B cell (primary cell): ENCODE data around the gene PGBD4. TPM values are rescaled to one million over a fixed set of nuclear protein-coding genes. Genes with fewer than 3 reads are reported as not detected.

Source experiments
- ATAC-seq: fragments of 200-7000 bp; cut with Tn5 transposase; one replicate; pipeline ENCODE4 v1.10.0; 2021; ENCODE audit warnings: low read depth, mild to moderate bottlenecking, moderate number of reproducible peaks, moderate library complexity
- CTCF ChIA-PET: fragments of 350-600 bp; sonication (Branson Sonifier 250); formaldehyde crosslinking; loops from one replicate; lab custom pipeline; 2021; ENCODE audit warnings: antibody characterized with exemption, inconsistent platforms; lab: Charles Lee
- POLR2A ChIA-PET: fragments of 350-600 bp; sonication (Branson Sonifier 250); formaldehyde crosslinking; loops from one replicate; lab custom pipeline; 2021; ENCODE audit warnings: antibody characterized with exemption; lab: Charles Lee
- DNase-seq: peaks from one replicate; pipeline ENCODE4 v3.0.0; 2013
- H2AFZ ChIP-seq: 2 replicates; pipeline ENCODE4 v1.6.1; 2012; ENCODE audit warnings: mild to moderate bottlenecking, low read depth, low read length; ENCODE audit not compliant: insufficient read depth, poor library complexity, severe bottlenecking
- H3K27ac ChIP-seq, 2 donors: 1 replicate in 1 of 2; 2 replicates in 1 of 2; pipeline ENCODE4 v1.5.1; 2012 to 2013; ENCODE audit warnings: low read length in 2 of 2, mild to moderate bottlenecking in 2 of 2, moderate library complexity in 1 of 2
- H3K27me3 ChIP-seq, 4 experiments: fragments of 200-600 bp in 1 of 4; sonication (generic) in 1 of 4; replicated peaks in 1 of 4; 1 replicate in 2 of 4; 2 replicates in 2 of 4; pipeline versions ENCODE4 v1.6.1 to v1.7.0; 2013 to 2016; ENCODE audit warnings: low read length in 3 of 4, mild to moderate bottlenecking in 2 of 4, mixed read lengths in 1 of 4, moderate library complexity in 1 of 4; ENCODE audit not compliant: insufficient read depth in 4 of 4, control insufficient read depth in 3 of 4; ENCODE audit errors: control extremely low read depth in 1 of 4
- H3K36me3 ChIP-seq, 2 experiments: replicated peaks in 1 of 2; 1 replicate in 1 of 2; 2 replicates in 1 of 2; pipeline versions ENCODE4 v1.6.1 to v1.7.1; 2013; ENCODE audit warnings: low read length in 1 of 2; ENCODE audit not compliant: insufficient read depth in 2 of 2, control insufficient read depth in 1 of 2; ENCODE audit errors: control extremely low read depth in 1 of 2, extremely low read depth in 1 of 2
- H3K4me1 ChIP-seq, 2 donors: fragments of 200-600 bp in 1 of 2; sonication (generic) in 1 of 2; 1 replicate in 1 of 2; 2 replicates in 1 of 2; pipeline versions ENCODE4 v1.5.1 to v1.6.1; 2013 to 2017; ENCODE audit warnings: low read length in 2 of 2; ENCODE audit not compliant: control insufficient read depth in 2 of 2, insufficient read depth in 2 of 2
- H3K4me2 ChIP-seq: replicated peaks from 2 replicates; pipeline ENCODE3; 2012; ENCODE audit warnings: mild to moderate bottlenecking, low read depth, low read length; ENCODE audit not compliant: poor library complexity, severe bottlenecking
- H3K4me3 ChIP-seq, 5 experiments: fragments of 200-600 bp in 1 of 5; sonication (generic) in 1 of 5; 1 replicate in 3 of 5; 2 replicates in 2 of 5; pipeline versions ENCODE4 v1.5.1 to v1.7.0; 2011 to 2016; ENCODE audit warnings: low read length in 4 of 5, mild to moderate bottlenecking in 4 of 5, low read depth in 2 of 5, control low read depth in 1 of 5, moderate library complexity in 1 of 5; ENCODE audit not compliant: insufficient read depth in 1 of 5; ENCODE audit errors: control extremely low read depth in 1 of 5, extremely low read depth in 1 of 5
- H3K79me2 ChIP-seq: fragments of 200-600 bp; sonication (generic); one replicate; pipeline ENCODE4 v1.6.0; 2016; ENCODE audit warnings: low read length; ENCODE audit not compliant: control insufficient read depth, insufficient read depth
- H3K9ac ChIP-seq: fragments of 200-600 bp; sonication (generic); 2 replicates; pipeline ENCODE4 v1.6.1; 2017; ENCODE audit warnings: mild to moderate bottlenecking, low read length, moderate library complexity
- H3K9me3 ChIP-seq, 3 donors: one replicate each; pipeline versions ENCODE4 v1.6.1 to v1.7.1; 2013; ENCODE audit warnings: low read length in 2 of 3; ENCODE audit not compliant: control insufficient read depth in 2 of 3, insufficient read depth in 1 of 3; ENCODE audit errors: control extremely low read depth in 1 of 3
- H4K20me1 ChIP-seq: 2 replicates; pipeline ENCODE4 v1.6.0; 2012; ENCODE audit warnings: mild to moderate bottlenecking, low read length; ENCODE audit not compliant: insufficient read depth, control insufficient read depth, poor library complexity, severe bottlenecking
- H3K27ac Mint-ChIP-seq: one replicate; pipeline ENCODE4 v1.8.0; 2021; ENCODE audit warnings: mixed read lengths
- H3K27me3 Mint-ChIP-seq: one replicate; pipeline ENCODE4 v1.8.0; 2021; ENCODE audit warnings: mixed read lengths
- H3K4me1 Mint-ChIP-seq: one replicate; pipeline ENCODE4 v1.8.0; 2021; ENCODE audit warnings: mixed read lengths
- H3K4me3 Mint-ChIP-seq: one replicate; pipeline ENCODE4 v1.8.0; 2021; ENCODE audit warnings: mixed read lengths
- H3K9me3 Mint-ChIP-seq: one replicate; pipeline ENCODE4 v1.8.0; 2022; ENCODE audit warnings: mixed read lengths; ENCODE audit not compliant: insufficient read depth
- EZH2 ChIP-seq: IDR thresholded peaks from 2 replicates; pipeline ENCODE4 v1.6.1; 2012; ENCODE audit warnings: borderline replicate concordance, low read depth, mild to moderate bottlenecking, moderate library complexity, low read length; ENCODE audit not compliant: insufficient read depth, poor library complexity, severe bottlenecking
- WGBS: methylation state at CpG from one replicate; pipeline ENCODE4 v1.1.5; 2013; ENCODE audit warnings: missing lambda C conversion rate; ENCODE audit not compliant: insufficient coverage; 5-methylcytosine and 5-hydroxymethylcytosine counted together
- intact Hi-C: fragments of 100-400 bp; cut with micrococcal nuclease; formaldehyde crosslinking; loops from one replicate; pipeline ENCODE4 v1.10.0; 2022
- polyA plus RNA-seq: library from polyadenylated mRNA; depleted of rRNA; stranded (reverse); fragments of >200 nt; gene quantifications from 2 replicates; pipeline ENCODE4 v1.2.3, GENCODE V29; 2012
- total RNA-seq, 2 donors: library from RNA; stranded (reverse); fragments of 120-200 nt in 1 of 2; gene quantifications; 1 replicate in 1 of 2; 2 replicates in 1 of 2; pipeline versions ENCODE4 v1.2.3 to v1.2.4, GENCODE V29; 2013 to 2022
- TF ChIP-seq, protein P1 (sequence below): fragments of 200-600 bp; IDR thresholded peaks from one replicate; pipeline ENCODE4 v1.8.0; 2022; ENCODE audit warnings: antibody characterized with exemption, mild to moderate bottlenecking

The PGBD4 gene
- total and polyA plus RNA-seq, 2 donors (not counting 1 experiment from before 2014, with no cell fraction given), result 2.5 to 5.2 TPM

DNA sequence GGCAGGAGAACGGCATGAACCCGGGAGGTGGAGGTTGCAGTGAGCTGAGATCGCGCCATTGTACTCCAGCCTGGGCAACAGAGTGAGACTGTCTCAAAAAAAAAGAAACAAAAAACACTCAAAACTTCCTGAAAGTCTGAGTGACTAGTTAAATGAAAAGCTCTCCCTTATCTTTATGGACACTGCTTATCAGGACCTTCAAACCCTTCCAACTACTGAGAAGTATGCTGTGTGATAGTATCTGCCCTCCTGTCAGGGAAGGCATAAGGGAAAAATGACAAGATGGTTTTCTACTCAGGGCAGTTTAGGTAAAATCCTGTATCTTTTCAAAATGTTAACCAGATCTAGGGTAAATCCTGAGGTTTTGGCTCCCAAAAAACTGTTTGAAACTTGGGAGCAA, 22.0 kb upstream of the PGBD4 start:
- H3K27me3 ChIP-seq, result no peaks in the 10 kb centered on the region
- peaks cover 0 to 5% (median 5%) of the 10 kb centered on the region in 3 donors for H3K9me3 ChIP-seq
- ATAC-seq (no peak), DNase-seq (no peak)
- peaks cover 4 to 15% of the 10 kb centered on the region in 2 experiments for H3K36me3 ChIP-seq
- H3K27me3 Mint-ChIP-seq, result no peaks in the 10 kb centered on the region
- no peak for TF ChIP-seq EZH2
- TF ChIP-seq, protein P1, sequence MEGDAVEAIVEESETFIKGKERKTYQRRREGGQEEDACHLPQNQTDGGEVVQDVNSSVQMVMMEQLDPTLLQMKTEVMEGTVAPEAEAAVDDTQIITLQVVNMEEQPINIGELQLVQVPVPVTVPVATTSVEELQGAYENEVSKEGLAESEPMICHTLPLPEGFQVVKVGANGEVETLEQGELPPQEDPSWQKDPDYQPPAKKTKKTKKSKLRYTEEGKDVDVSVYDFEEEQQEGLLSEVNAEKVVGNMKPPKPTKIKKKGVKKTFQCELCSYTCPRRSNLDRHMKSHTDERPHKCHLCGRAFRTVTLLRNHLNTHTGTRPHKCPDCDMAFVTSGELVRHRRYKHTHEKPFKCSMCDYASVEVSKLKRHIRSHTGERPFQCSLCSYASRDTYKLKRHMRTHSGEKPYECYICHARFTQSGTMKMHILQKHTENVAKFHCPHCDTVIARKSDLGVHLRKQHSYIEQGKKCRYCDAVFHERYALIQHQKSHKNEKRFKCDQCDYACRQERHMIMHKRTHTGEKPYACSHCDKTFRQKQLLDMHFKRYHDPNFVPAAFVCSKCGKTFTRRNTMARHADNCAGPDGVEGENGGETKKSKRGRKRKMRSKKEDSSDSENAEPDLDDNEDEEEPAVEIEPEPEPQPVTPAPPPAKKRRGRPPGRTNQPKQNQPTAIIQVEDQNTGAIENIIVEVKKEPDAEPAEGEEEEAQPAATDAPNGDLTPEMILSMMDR, result no peak
- H3K4me3 ChIP-seq, result no peak overlapping the region
- no peaks in the 10 kb centered on the region for H3K9me3 Mint-ChIP-seq
- intact Hi-C loops, result no loop called here
- no peak overlapping the region for H3K27ac ChIP-seq
- no peaks in the 10 kb centered on the region for H3K4me1 ChIP-seq
- ChIA-PET POLR2A (no interaction called here), CTCF (interaction anchor here (1.0 to 1.5 kb wide), 2 partner anchors 19 to 508 kb away, joined by 4 to 6 read pairs; no protein-coding TSS in a partner anchor)
- H2AFZ ChIP-seq, result no peak overlapping the region
- no peak overlapping the region for H3K27ac Mint-ChIP-seq
- H3K4me1 Mint-ChIP-seq, result no peaks in the 10 kb centered on the region
- no peak overlapping the region for H3K4me2 ChIP-seq
- WGBS, result no CpG with 5 or more reads among the region's 4 CpGs
- H3K9ac ChIP-seq, result no peak overlapping the region
- no peak overlapping the region for H3K4me3 Mint-ChIP-seq
- H3K79me2 ChIP-seq, result no peaks in the 10 kb centered on the region
- H4K20me1 ChIP-seq, result no peaks in the 10 kb centered on the region

DNA sequence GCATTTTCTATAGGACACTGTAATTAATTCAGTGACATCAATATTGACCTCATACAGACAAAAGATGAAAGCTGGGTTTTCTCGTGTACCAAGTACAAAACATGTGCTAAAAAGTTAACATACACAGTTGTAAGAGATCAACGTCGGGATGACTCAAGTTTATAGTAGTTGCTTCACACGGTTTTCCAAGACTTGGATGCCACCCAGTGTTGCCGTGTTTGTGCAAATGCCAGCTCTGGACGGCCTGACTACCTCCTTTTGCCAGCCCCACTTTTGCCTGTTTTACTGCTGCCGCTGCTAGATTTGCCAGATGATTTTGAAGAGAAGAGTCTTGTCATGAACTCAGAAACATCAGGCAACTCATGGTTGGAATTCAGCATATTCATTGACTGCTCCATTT, 17.8 kb upstream of the PGBD4 start:
- intact Hi-C loops, result no loop called here
- DNase-seq (no peak), ATAC-seq (no peak)
- Histone ChIP-seq H3K9me3 (no peaks in the 10 kb centered on the region), H3K36me3 (peaks cover 14 to 42% of the 10 kb centered on the region in 2 experiments), H3K27ac (no peak overlapping the region), H3K27me3 (no peaks in the 10 kb centered on the region), H3K9ac (no peak overlapping the region), H2AFZ (no peak overlapping the region), H3K4me1 (no peaks in the 10 kb centered on the region), H4K20me1 (no peaks in the 10 kb centered on the region), H3K4me2 (no peak overlapping the region), H3K4me3 (no peak overlapping the region), H3K79me2 (no peaks in the 10 kb centered on the region)
- no peak overlapping the region for H3K4me3 Mint-ChIP-seq
- no peak for TF ChIP-seq EZH2
- TF ChIP-seq, protein P1, result no peak
- WGBS, result 95% methylated on average over 7 of the region's 7 CpGs
- no peaks in the 10 kb centered on the region for H3K27me3 Mint-ChIP-seq
- no peaks in the 10 kb centered on the region for H3K4me1 Mint-ChIP-seq
- ChIA-PET CTCF (no interaction called here), POLR2A (no interaction called here)
- H3K27ac Mint-ChIP-seq, result no peak overlapping the region
- no peaks in the 10 kb centered on the region for H3K9me3 Mint-ChIP-seq
